Heart right ventricle (tissue), 16 donors: ENCODE measurements around the gene SLC10A6. TPM values are rescaled to one million over a fixed set of nuclear protein-coding genes. Genes with fewer than 3 reads are reported as not detected.
A peak's percentile ranks its signal among the peaks of the same experiment; 100 is the strongest.

ENCODE experiments used
- ATAC-seq, 8 donors: fragments of 200-7000 bp; cut with Tn5 transposase; one replicate each; pipeline ENCODE4 v1.9.1; 2020; ENCODE audit warnings: mild to moderate bottlenecking in 8 of 8, moderate library complexity in 8 of 8, moderate number of reproducible peaks in 1 of 8
- DNase-seq, 2 donors: peaks; one replicate each; pipeline ENCODE4 v3.0.0-alpha.2; 2020
- H3K27ac ChIP-seq, 10 donors: fragments of 200-600 bp; sonication (generic) in 2 of 10; one replicate each; pipeline versions ENCODE4 v1.5.0 to v1.8.0; 2020 to 2022; ENCODE audit warnings: mild to moderate bottlenecking in 3 of 10
- H3K27me3 ChIP-seq, 7 donors: fragments of 200-600 bp; one replicate each; pipeline ENCODE4 v1.8.0; 2021 to 2022; ENCODE audit warnings: mild to moderate bottlenecking in 2 of 7
- H3K36me3 ChIP-seq, 9 donors: fragments of 200-600 bp; sonication (generic) in 1 of 9; one replicate each; pipeline versions ENCODE4 v1.5.0 to v1.8.0; 2020 to 2022; ENCODE audit warnings: mild to moderate bottlenecking in 2 of 9
- H3K4me1 ChIP-seq, 9 donors: fragments of 200-600 bp; sonication (generic) in 1 of 9; one replicate each; pipeline versions ENCODE4 v1.5.0 to v1.8.0; 2020 to 2022; ENCODE audit warnings: mild to moderate bottlenecking in 4 of 9
- H3K4me3 ChIP-seq, 10 donors: fragments of 200-600 bp; sonication (generic) in 2 of 10; one replicate each; pipeline versions ENCODE4 v1.5.0 to v1.8.0; 2020 to 2022; ENCODE audit warnings: mild to moderate bottlenecking in 7 of 10, moderate library complexity in 2 of 10
- H3K9me3 ChIP-seq, 11 donors: fragments of 200-600 bp in 10 of 11; sonication (generic) in 2 of 11; one replicate each; pipeline versions ENCODE4 v1.5.0 to v1.8.0; 2013 to 2022; ENCODE audit warnings: mild to moderate bottlenecking in 2 of 11, control low read depth in 1 of 11, moderate library complexity in 1 of 11
- CTCF ChIP-seq, 9 donors: fragments of 200-600 bp; sonication (generic) in 2 of 9; IDR thresholded peaks; one replicate each; pipeline versions ENCODE4 v1.5.0 to v1.8.0; 2021 to 2022; ENCODE audit warnings: antibody characterized with exemption in 9 of 9, mild to moderate bottlenecking in 5 of 9, moderate library complexity in 1 of 9
- WGBS, 2 donors: extraction: QIAGEN DNeasy Blood & Tissue Kit; methylation state at CpG; one replicate each; pipeline ENCODE4 v1.1.7; 2013; ENCODE audit warnings: inconsistent platforms in 1 of 2; 5-methylcytosine and 5-hydroxymethylcytosine counted together
- intact Hi-C, 10 donors: fragments of 100-400 bp; cut with DNase I; formaldehyde crosslinking; loops; one replicate each; pipeline versions ENCODE4 v1.11.1 to v1.14.2; 2022
- polyA plus RNA-seq, 2 donors: library from polyadenylated mRNA; stranded (reverse); fragments of 200-250 nt; gene quantifications; one replicate each; pipeline ENCODE4 v1.2.3, GENCODE V29; 2013
- total RNA-seq, 10 donors: library from RNA; stranded (reverse); fragmentation: NEBNext Ultra II Directional in 3 of 10; extraction: Animal tissue kit (Norgen Biotek cat#: 25700) in 3 of 10; gene quantifications; one replicate each; pipeline versions ENCODE4 v1.2.1 to v1.2.4, GENCODE V29; 2021 to 2023
- donor health status: Arrhythmogenic right ventricular cardiomyopathy.
- donor health status: ischemic (EF 13 %, LVEDD 7.1; RV severe dilation, severe dysfunction).
- donor health status: healthy with polysubstance abuse.
- donor health status: DM: no; HTN: yes; CAD: no.
- donor health status: DM: no; HTN: no; CAD: no.
- donor health status: ischemic (EF 25% LVEDD 6.9; RV normal size, moderate dysfunction).
- donor health status: ischemic (EF 25% LVEDD 5.7; RV mildly dilated, moderate dysfunction).
- donor health status: healthy.
- donor health status: DM: yes; HTN: yes; CAD: no.
- donor health status: Ischemic cardiomyopathy.
- donor health status: ischemic (EF 35%, LVEDD 5.7; RV mildly dilated, moderate dysfunction).
- donor health status: nonischemic (EF 11% LVEDD 7.7; RV severe dilation, severe dysfunction).
- donor health status: DM: yes; HTN: yes; CAD: no.
- donor health status: PGD.
- donor health status: ischemic (EF 29% LVEDD 5.4; RV normal size, mild dysfunction).
- donor health status: nonischemic (EF 23%, LVEDD 6.1; RV moderate dilation, normal function).

SLC10A6 gene
- total and polyA plus RNA-seq, 12 donors, result 0.22 to 0.90 (median 0.46) TPM; not detected in 2

- Histone ChIP-seq H3K27me3 (peaks cover 0 to 16% (median 0%) of the 10 kb centered on the region in 7 donors), H3K36me3 (peaks cover 0 to 6% (median 0%) of the 10 kb centered on the region in 9 donors), H3K9me3 (no peaks in the 10 kb centered on the region), H3K4me3 (peak within 1 kb of the TSS; percentile 72 to 90 (median 84)), H3K4me1 (peaks cover 0 to 26% (median 0%) of the 10 kb centered on the region in 9 donors), H3K27ac (peak within 1 kb of the TSS in 7 of 10 donors; percentile 47 to 80 (median 61))
- TF ChIP-seq CTCF (IDR thresholded peaks at IDR 0.05), result no peak
- DNase-seq (peak; percentile 38 to 45), ATAC-seq (peak; percentile 72 to 92 (median 82))
- WGBS, 2 donors, result 1% methylated on average over 80 to 84 of the region's 84 CpGs
- intact Hi-C loops, result loop anchor here in 3 of 10 donors (5.0 to 10.0 kb wide), 3 partner anchors 45 to 107 kb away; partner anchors contain the start of gene SLC10A6 (in 1 of the 3)
These were observed 42.8 kb upstream of the SLC10A6 start, which contains the start of gene C4orf36 for GRCh38 chr4:86891762-86892635. C4orf36 (minus strand) TSS chr4:86892422; CDS start chr4:86891520, 902 bp downstream.

GRCh38 chr4:86890790-86891189 is 41.6 kb upstream of the SLC10A6 start:
- no peak for TF ChIP-seq CTCF (IDR thresholded peaks at IDR 0.05)
- Histone ChIP-seq H3K9me3 (no peaks in the 10 kb centered on the region), H3K27me3 (peaks cover 0 to 16% (median 0%) of the 10 kb centered on the region in 7 donors), H3K4me3 (no peak overlapping the region), H3K36me3 (peaks cover 0 to 6% (median 0%) of the 10 kb centered on the region in 9 donors), H3K4me1 (peaks cover 0 to 26% (median 0%) of the 10 kb centered on the region in 9 donors), H3K27ac (no peak overlapping the region)
- WGBS, 2 donors, result 65 to 71% methylated on average over 7 of the region's 7 CpGs
- ATAC-seq, result no peak
- no peak for DNase-seq
- intact Hi-C loops, result loop anchor here in 3 of 10 donors (5.0 to 10.0 kb wide), 3 partner anchors 43 to 106 kb away; partner anchors contain the start of gene SLC10A6 (in 1 of the 3)

- Histone ChIP-seq H3K4me3 (no peak overlapping the region), H3K27me3 (no peaks in the 10 kb centered on the region), H3K4me1 (no peaks in the 10 kb centered on the region), H3K27ac (no peak overlapping the region), H3K9me3 (peaks cover 0 to 29% (median 13%) of the 10 kb centered on the region in 11 donors), H3K36me3 (no peaks in the 10 kb centered on the region)
- TF ChIP-seq CTCF (IDR thresholded peaks at IDR 0.05), result no peak
- no peak for ATAC-seq
- WGBS, 2 donors, result 47 to 72% methylated on average over 1 of the region's 1 CpG
- intact Hi-C loops, result no loop called here
- no peak for DNase-seq
These were observed 30.5 kb upstream of the SLC10A6 start for GRCh38 chr4:86879641-86880040.

GRCh38 chr4:86878640-86879039 is 29.5 kb upstream of the SLC10A6 start:
- WGBS, 2 donors, result 89 to 94% methylated on average over 2 of the region's 2 CpGs
- DNase-seq (no peak), ATAC-seq (no peak)
- no peak for TF ChIP-seq CTCF (IDR thresholded peaks at IDR 0.05)
- no peaks in the 10 kb centered on the region for H3K4me1 ChIP-seq
- no peak overlapping the region for H3K27ac ChIP-seq
- H3K9me3 ChIP-seq, result peaks cover 0 to 29% (median 13%) of the 10 kb centered on the region in 11 donors
- no peak overlapping the region for H3K4me3 ChIP-seq
- no peaks in the 10 kb centered on the region for H3K27me3 ChIP-seq
- H3K36me3 ChIP-seq, result no peaks in the 10 kb centered on the region
- intact Hi-C loops, result no loop called here
